Measurements from ENCODE around the gene MYO7B.

DNA sequence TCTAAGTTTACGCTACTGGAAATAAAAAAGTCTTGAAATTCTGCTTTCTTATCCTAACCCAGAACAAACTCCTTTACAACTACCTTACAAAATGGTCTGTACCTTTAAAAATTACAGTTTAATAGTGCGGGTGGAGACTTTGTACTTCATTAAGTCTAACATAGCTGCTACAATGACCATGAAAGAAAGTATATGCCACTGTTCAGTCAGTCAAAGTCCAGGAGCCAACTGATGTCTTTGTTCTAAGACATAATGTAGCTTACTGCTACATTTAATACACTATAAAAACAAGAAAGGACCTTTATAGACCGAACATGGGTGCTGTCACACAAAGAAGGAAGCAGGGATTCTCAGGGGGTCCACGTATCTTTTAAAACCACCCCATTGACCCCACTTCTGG lies 45.2 kb upstream of the MYO7B start:
- no peak for TF ChIP-seq POLR2AphosphoS5 (IDR thresholded peaks at IDR 0.05; ENCODE audit: low read depth)
- TF ChIP-seq, protein P1, sequence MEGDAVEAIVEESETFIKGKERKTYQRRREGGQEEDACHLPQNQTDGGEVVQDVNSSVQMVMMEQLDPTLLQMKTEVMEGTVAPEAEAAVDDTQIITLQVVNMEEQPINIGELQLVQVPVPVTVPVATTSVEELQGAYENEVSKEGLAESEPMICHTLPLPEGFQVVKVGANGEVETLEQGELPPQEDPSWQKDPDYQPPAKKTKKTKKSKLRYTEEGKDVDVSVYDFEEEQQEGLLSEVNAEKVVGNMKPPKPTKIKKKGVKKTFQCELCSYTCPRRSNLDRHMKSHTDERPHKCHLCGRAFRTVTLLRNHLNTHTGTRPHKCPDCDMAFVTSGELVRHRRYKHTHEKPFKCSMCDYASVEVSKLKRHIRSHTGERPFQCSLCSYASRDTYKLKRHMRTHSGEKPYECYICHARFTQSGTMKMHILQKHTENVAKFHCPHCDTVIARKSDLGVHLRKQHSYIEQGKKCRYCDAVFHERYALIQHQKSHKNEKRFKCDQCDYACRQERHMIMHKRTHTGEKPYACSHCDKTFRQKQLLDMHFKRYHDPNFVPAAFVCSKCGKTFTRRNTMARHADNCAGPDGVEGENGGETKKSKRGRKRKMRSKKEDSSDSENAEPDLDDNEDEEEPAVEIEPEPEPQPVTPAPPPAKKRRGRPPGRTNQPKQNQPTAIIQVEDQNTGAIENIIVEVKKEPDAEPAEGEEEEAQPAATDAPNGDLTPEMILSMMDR (IDR thresholded peaks at IDR 0.05; ENCODE audit: insufficient read depth, low read length): no peak
- TF ChIP-seq GABPA (IDR thresholded peaks at IDR 0.05; ENCODE audit: low read depth): no peak
- TF ChIP-seq, protein P2, sequence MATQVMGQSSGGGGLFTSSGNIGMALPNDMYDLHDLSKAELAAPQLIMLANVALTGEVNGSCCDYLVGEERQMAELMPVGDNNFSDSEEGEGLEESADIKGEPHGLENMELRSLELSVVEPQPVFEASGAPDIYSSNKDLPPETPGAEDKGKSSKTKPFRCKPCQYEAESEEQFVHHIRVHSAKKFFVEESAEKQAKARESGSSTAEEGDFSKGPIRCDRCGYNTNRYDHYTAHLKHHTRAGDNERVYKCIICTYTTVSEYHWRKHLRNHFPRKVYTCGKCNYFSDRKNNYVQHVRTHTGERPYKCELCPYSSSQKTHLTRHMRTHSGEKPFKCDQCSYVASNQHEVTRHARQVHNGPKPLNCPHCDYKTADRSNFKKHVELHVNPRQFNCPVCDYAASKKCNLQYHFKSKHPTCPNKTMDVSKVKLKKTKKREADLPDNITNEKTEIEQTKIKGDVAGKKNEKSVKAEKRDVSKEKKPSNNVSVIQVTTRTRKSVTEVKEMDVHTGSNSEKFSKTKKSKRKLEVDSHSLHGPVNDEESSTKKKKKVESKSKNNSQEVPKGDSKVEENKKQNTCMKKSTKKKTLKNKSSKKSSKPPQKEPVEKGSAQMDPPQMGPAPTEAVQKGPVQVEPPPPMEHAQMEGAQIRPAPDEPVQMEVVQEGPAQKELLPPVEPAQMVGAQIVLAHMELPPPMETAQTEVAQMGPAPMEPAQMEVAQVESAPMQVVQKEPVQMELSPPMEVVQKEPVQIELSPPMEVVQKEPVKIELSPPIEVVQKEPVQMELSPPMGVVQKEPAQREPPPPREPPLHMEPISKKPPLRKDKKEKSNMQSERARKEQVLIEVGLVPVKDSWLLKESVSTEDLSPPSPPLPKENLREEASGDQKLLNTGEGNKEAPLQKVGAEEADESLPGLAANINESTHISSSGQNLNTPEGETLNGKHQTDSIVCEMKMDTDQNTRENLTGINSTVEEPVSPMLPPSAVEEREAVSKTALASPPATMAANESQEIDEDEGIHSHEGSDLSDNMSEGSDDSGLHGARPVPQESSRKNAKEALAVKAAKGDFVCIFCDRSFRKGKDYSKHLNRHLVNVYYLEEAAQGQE (IDR thresholded peaks at IDR 0.05; ENCODE audit: insufficient replicate concordance, low read depth): no peak
- TF ChIP-seq SPI1 (IDR thresholded peaks at IDR 0.05; ENCODE audit: borderline replicate concordance, low read depth): no peak
